ENCODE measurements around the gene AGXT.
A peak's percentile ranks its signal among the peaks of the same experiment; 100 is the strongest.

AGXT gene

DNA sequence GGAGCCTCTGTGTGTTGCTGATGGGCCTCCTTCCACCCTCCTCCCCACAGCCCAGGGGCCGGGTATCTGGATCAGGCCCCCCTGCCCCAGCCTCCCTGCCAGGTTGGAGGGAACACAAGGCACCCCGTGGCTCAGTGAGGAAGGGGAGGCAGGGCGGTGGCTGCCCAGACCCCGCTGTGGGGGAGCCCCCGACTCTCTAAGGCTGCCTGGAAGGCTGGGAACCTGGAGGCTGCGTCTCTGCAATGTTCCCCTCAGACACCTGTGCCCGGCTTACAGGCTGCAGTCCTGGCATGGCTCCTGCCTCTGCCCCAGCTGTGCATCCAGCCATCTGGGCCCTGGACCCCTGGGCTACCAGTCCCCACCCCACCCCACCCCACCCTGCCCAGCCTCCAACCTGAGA lies 27.8 kb downstream of the AGXT start:
- DNase-seq (ENCODE audit: low read depth, low spot score): no peak
- peak overlapping the region; percentile 47 for H3K27ac ChIP-seq

- H3K27ac ChIP-seq: no peak overlapping the region
Observed at GRCh38 chr2:240896871-240897692, 28.5 kb downstream of the AGXT start.

DNA sequence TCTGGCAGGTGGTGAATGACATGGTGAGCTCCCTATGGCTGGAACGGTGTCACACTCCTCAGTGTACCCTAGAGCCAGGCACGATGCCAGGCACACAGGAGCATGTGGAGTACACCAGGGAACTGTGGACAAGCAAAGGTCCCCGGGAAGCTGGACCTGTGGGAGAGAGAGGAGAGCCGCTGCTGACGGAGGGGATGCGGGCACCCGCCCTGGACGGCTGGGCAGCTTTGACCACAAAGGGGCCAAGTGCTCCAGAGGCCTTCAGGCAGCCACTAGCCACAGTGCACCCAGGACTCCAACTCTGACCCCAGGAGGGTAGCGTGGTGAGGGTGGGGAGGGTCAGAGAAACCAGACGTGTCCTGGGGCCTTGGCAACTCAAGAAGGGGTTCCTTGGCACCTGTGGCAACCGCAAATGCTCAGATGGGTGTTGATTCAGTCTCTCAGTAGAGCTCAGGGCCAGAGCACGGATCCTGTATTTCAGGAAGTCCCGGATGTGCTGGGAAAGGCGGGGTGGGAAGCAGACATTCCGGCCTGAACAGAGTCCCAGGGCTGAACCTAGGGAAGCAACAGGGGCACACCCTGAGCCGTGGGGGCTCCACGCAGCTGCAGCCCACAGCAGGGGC lies 29.6 kb downstream of the AGXT start:
- DNase-seq (ENCODE audit: low read depth, low spot score): peak; percentile 37
- H3K27ac ChIP-seq: peak overlapping the region; percentile 50

More at GRCh38 chr2:240896871-240897692, 28.5 kb downstream of the AGXT start:
- no peak for DNase-seq (ENCODE audit: low read depth, low spot score)

DNA sequence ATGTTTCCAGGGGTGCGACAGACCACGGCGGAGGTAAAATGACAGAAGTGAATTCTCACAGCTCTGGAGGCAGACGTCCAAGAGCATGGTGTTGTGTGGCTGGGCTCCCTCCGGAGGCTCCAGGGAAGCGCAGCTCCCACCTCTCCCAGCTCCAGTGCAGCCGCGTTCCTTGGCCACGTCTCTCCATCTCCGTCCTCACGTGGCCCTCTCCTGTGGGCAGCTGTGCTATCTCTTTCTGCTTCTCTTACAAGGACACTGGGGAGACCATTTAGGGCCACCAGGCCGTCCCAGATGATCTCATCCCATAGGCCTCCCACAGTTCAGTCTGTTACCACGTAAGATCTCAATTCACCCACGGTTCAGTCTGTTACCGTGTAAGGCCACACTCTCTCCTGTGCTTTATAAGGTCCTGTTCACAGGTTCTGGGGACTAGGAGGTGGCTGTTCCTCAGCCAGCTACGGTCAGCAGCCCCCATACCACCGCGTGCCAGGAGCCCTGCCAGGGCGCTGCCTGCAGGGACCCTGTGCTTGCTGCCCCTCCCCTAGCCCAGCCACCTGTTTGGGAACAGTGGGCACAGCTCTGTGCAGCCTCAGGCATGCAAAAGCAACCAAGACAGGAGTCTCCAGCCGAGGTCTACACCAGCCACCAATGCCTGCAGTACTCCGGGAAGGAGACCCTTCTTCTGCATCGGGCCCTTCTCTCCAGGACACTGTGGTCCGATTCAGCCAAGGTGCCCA lies 30.3 kb downstream of the AGXT start:
- peak overlapping the region; percentile 50 for H3K27ac ChIP-seq
- no peak for DNase-seq (ENCODE audit: low read depth, low spot score)

- DNase-seq (ENCODE audit: low read depth, low spot score): no peak
- no peak overlapping the region for H3K27ac ChIP-seq
Observed at GRCh38 chr2:240899468-240899865, 30.8 kb downstream of the AGXT start.

DNA sequence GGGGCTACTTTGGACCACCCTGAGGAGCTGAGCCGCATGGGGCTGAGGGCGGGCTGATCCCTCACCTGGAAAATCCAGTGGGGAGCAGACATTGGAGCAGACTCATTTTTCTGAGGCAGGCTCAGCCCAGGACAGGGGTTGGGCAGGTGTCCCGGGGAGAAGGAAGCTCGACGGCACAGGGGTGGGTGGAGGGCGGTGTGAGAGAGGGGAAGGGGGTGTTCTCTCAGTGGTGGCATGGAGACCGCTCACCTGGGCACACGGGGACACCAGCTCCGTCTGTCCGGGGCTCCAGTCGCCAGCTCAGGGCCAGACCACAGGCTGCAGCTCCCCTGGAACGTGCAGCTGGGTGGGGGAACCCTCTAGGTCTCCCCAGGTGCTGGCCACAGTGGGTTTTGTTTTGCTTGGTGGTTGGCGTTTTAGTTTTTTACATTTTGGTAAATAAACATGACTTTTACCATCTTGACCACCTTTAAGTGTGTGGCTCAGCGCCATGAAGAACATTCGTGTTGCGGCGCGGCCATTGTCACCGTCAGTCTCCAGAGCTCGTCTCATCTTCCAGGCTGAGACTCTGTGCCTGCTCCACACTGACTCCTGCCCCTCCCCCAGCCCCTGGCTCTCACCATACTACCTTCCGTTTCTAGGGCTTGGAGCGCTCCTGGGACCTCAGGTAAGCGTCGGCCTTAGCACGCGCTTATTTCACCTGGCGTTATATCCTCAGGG lies 31.7 kb downstream of the AGXT start:
- no peak overlapping the region for H3K27ac ChIP-seq
- DNase-seq (ENCODE audit: low read depth, low spot score): no peak

GRCh38 chr2:240901986-240902614 lies 33.5 kb downstream of the AGXT start:
- no peak overlapping the region for H3K27ac ChIP-seq
- DNase-seq (ENCODE audit: low read depth, low spot score): no peak

DNA sequence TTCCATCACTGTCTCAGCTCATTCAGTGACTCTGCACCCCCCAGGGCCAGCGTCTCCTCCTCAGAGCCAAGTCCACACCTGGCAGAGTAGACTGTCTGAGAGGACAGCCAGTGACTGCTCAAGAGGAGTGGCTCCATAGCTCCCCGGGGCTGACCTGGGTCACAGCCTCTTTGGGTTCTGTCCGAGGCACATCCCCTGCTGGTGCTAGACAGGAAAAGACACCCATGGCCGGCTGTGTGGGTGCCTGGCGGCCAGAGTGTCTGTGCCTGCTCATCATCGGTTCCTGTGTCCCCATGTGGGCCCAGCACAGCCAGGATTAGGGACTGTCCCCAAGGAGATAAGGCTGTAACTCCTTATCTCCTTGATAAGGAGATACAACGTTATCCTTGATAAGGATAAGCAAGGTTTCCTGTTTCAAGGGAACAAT lies 34.0 kb downstream of the AGXT start:
- H3K27ac ChIP-seq: no peak overlapping the region
- no peak for DNase-seq (ENCODE audit: low read depth, low spot score)

- H3K27ac ChIP-seq: no peak overlapping the region
- DNase-seq (ENCODE audit: low read depth, low spot score): no peak
Observed at GRCh38 chr2:240903191-240904060, 34.8 kb downstream of the AGXT start.

- no peak overlapping the region for H3K27ac ChIP-seq
- no peak for DNase-seq (ENCODE audit: low read depth, low spot score)
Observed at GRCh38 chr2:240904216-240905175, 35.9 kb downstream of the AGXT start.

GRCh38 chr2:240905176-240905781 lies 36.7 kb downstream of the AGXT start:
- no peak for DNase-seq (ENCODE audit: low read depth, low spot score)
- no peak overlapping the region for H3K27ac ChIP-seq

DNA sequence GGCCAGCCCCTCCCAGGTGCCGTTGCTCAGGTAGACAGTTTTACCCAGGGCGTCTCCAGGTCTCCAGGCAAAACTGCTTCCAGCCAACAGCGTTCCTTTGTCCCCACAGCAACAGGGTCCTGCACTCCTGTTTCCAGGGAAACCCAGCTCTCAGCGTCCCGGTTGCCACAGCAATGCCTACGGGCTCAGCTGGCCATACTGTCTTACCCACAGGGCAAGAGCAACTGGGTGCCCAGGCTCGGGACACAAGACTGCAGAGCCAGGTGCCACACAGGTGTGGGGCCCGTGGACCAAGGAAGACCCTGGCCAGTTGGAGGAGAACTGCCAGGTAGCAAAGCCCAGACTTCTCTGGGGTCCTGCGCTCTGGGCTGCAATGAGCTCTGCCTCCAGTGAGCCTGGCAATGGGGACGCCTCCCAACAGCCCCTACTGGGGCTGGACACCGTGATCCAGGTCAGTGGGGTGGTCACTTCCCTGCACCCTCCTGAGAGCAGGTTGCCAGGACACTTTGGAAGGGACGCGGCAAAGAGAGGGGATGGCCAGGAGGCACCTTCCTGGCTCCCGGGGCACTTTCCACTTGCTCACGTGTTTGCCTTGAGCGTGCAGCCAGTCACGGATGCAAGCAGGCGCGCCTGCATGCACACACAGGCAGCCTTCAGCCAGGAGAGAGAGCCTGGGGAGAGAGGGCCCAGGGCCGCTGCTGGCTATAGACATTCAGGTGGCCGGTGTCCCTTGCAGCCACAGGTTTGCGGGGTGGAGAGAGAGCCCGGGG lies 37.7 kb downstream of the AGXT start, which contains the start of gene CROCC2:
Gene CROCC2 (plus strand): TSS at position 196 of the 770 bp plus-strand sequence. CDS start 178 bp downstream, at position 374.
- no peak for DNase-seq (ENCODE audit: low read depth, low spot score)
- no peak within 1 kb of the TSS for H3K27ac ChIP-seq

GRCh38 chr2:240906911-240907590 lies 38.4 kb downstream of the AGXT start:
- H3K27ac ChIP-seq: no peak overlapping the region
- no peak for DNase-seq (ENCODE audit: low read depth, low spot score)

DNA sequence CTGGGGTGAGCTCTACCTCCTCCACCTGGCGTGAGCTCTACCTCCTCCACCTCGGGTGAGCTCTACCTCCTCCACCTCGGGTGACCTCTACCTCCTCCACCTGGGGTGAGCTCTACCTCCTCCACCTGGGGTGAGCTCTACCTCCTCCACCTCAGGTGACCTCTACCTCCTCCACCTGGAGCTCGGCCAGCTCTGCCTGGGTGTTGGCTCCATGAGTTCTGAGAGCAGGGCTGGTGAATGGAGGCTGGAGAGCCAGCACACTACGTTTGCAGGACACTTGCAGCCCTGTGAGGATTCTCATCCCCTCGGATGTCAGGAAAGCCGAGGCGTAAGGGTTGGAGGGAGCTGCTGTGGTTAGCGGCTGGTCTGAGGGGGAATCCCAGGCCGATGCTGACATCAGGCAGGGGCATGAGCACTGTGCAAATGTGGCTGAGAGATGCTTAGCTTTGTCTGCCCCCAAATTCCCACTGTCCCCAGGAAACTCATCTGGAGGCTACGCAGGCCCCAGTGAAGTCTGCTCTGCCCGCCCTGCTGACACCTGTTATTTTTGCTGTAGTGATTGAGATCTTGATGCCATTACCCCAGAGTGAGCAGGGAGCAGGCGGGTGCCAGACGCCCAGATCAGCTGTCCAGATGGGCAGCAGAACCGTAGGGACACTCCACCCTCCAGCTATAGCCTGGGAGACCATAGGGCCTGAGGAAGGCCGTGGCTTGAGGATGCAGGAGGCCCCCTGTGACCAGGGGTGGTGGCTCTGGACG lies 40.8 kb downstream of the AGXT start:
- DNase-seq (ENCODE audit: low read depth, low spot score): no peak
- no peak overlapping the region for H3K27ac ChIP-seq

- no peak for DNase-seq (ENCODE audit: low read depth, low spot score)
- no peak overlapping the region for H3K27ac ChIP-seq
Observed at GRCh38 chr2:240911641-240912265, 43.1 kb downstream of the AGXT start.
